ENCODE data around the gene AKAP6. TPM values are rescaled to one million over a fixed set of nuclear protein-coding genes. Genes with fewer than 3 reads are reported as not detected.

AKAP6 gene
- total and polyA plus RNA-seq, 5 donors = 15.8 to 138 (median 115) TPM

GRCh38 chr14:32394038-32394437 lies 64.9 kb downstream of the AKAP6 start:
- WGBS = 84% methylated on average over 1 of the region's 1 CpG

GRCh38 chr14:32396885-32397284 lies 67.8 kb downstream of the AKAP6 start:
- no peaks in the 10 kb centered on the region for H3K9me3 ChIP-seq (ENCODE audit: control insufficient read depth, low read length)
- H3K4me3 ChIP-seq (ENCODE audit: low read length) = no peak overlapping the region
- ATAC-seq = no peak
- no peak overlapping the region for H3K27ac ChIP-seq (ENCODE audit: low read length)
- no peaks in the 10 kb centered on the region for H3K27me3 ChIP-seq (ENCODE audit: control insufficient read depth, insufficient read depth)
- DNase-seq = no peak
- intact Hi-C loops (cut with DNase I) = no loop called here
- no peaks in the 10 kb centered on the region for H3K4me1 ChIP-seq (ENCODE audit: control insufficient read depth, insufficient read depth, low read length)

More at GRCh38 chr14:32394038-32394437, 64.9 kb downstream of the AKAP6 start:
- no peaks in the 10 kb centered on the region for H3K4me1 ChIP-seq (ENCODE audit: control insufficient read depth, insufficient read depth, low read length)
- no peak for ATAC-seq
- no peak overlapping the region for H3K27ac ChIP-seq (ENCODE audit: low read length)
- H3K27me3 ChIP-seq (ENCODE audit: control insufficient read depth, insufficient read depth) = no peaks in the 10 kb centered on the region
- intact Hi-C loops (cut with DNase I) = no loop called here
- no peaks in the 10 kb centered on the region for H3K9me3 ChIP-seq (ENCODE audit: control insufficient read depth, low read length)
- DNase-seq = no peak
- no peak overlapping the region for H3K4me3 ChIP-seq (ENCODE audit: low read length)

- H3K27ac ChIP-seq (ENCODE audit: low read length) = no peak overlapping the region
- no peaks in the 10 kb centered on the region for H3K27me3 ChIP-seq (ENCODE audit: control insufficient read depth, insufficient read depth)
- DNase-seq (no peak), ATAC-seq (no peak)
- H3K9me3 ChIP-seq (ENCODE audit: control insufficient read depth, low read length) = no peaks in the 10 kb centered on the region
- H3K4me3 ChIP-seq (ENCODE audit: low read length) = no peak overlapping the region
- H3K4me1 ChIP-seq (ENCODE audit: control insufficient read depth, insufficient read depth, low read length) = no peaks in the 10 kb centered on the region
- intact Hi-C loops (cut with DNase I) = no loop called here
Measured at GRCh38 chr14:32397861-32398640, 69.0 kb downstream of the AKAP6 start.

GRCh38 chr14:32399920-32400319 lies 70.8 kb downstream of the AKAP6 start:
- H3K4me1 ChIP-seq (ENCODE audit: control insufficient read depth, insufficient read depth, low read length) = no peaks in the 10 kb centered on the region
- ATAC-seq = no peak

GRCh38 chr14:32400480-32400879 lies 71.4 kb downstream of the AKAP6 start:
- Histone ChIP-seq H3K27ac (ENCODE audit: low read length) (no peak overlapping the region), H3K4me1 (ENCODE audit: control insufficient read depth, insufficient read depth, low read length) (no peaks in the 10 kb centered on the region), H3K4me3 (ENCODE audit: low read length) (no peak overlapping the region), H3K27me3 (ENCODE audit: control insufficient read depth, insufficient read depth) (no peaks in the 10 kb centered on the region), H3K9me3 (ENCODE audit: control insufficient read depth, low read length) (no peaks in the 10 kb centered on the region)
- DNase-seq (no peak), ATAC-seq (no peak)
- intact Hi-C loops (cut with DNase I) = no loop called here
- 98% methylated on average over 1 of the region's 1 CpG for WGBS

More at GRCh38 chr14:32399920-32400319, 70.8 kb downstream of the AKAP6 start:
- Histone ChIP-seq H3K9me3 (ENCODE audit: control insufficient read depth, low read length) (no peaks in the 10 kb centered on the region), H3K27me3 (ENCODE audit: control insufficient read depth, insufficient read depth) (no peaks in the 10 kb centered on the region), H3K4me3 (ENCODE audit: low read length) (no peak overlapping the region), H3K27ac (ENCODE audit: low read length) (no peak overlapping the region)
- no peak for DNase-seq
- 78% methylated on average over 1 of the region's 1 CpG for WGBS
- intact Hi-C loops (cut with DNase I) = no loop called here

GRCh38 chr14:32403021-32403420 lies 73.9 kb downstream of the AKAP6 start:
- WGBS = 74% methylated on average over 3 of the region's 3 CpGs
- H3K4me3 ChIP-seq (ENCODE audit: low read length) = no peak overlapping the region
- no peak for ATAC-seq
- H3K27me3 ChIP-seq (ENCODE audit: control insufficient read depth, insufficient read depth) = no peaks in the 10 kb centered on the region
- no peaks in the 10 kb centered on the region for H3K9me3 ChIP-seq (ENCODE audit: control insufficient read depth, low read length)
- intact Hi-C loops (cut with DNase I) = no loop called here
- no peak for DNase-seq
- peaks cover 4% of the 10 kb centered on the region for H3K4me1 ChIP-seq (ENCODE audit: control insufficient read depth, insufficient read depth, low read length)
- H3K27ac ChIP-seq (ENCODE audit: low read length) = no peak overlapping the region

- DNase-seq (no peak), ATAC-seq (no peak)
- no peak overlapping the region for H3K27ac ChIP-seq (ENCODE audit: low read length)
- no peaks in the 10 kb centered on the region for H3K9me3 ChIP-seq (ENCODE audit: control insufficient read depth, low read length)
- H3K4me3 ChIP-seq (ENCODE audit: low read length) = no peak overlapping the region
- intact Hi-C loops (cut with DNase I) = no loop called here
- 91% methylated on average over 2 of the region's 2 CpGs for WGBS
- H3K27me3 ChIP-seq (ENCODE audit: control insufficient read depth, insufficient read depth) = no peaks in the 10 kb centered on the region
- peaks cover 5% of the 10 kb centered on the region for H3K4me1 ChIP-seq (ENCODE audit: control insufficient read depth, insufficient read depth, low read length)
Measured at GRCh38 chr14:32403688-32404087, 74.6 kb downstream of the AKAP6 start.

- DNase-seq = peak in 2 of 3 donors; percentile 34 to 51
- H3K9me3 ChIP-seq (ENCODE audit: control insufficient read depth, low read length) = no peaks in the 10 kb centered on the region
- H3K4me1 ChIP-seq (ENCODE audit: control insufficient read depth, insufficient read depth, low read length) = peaks cover 5% of the 10 kb centered on the region
- intact Hi-C loops (cut with DNase I) = no loop called here
- ATAC-seq = peak; percentile 69 to 80
- no peaks in the 10 kb centered on the region for H3K27me3 ChIP-seq (ENCODE audit: control insufficient read depth, insufficient read depth)
- peak overlapping the region; percentile 72 for H3K27ac ChIP-seq (ENCODE audit: low read length)
- no peak overlapping the region for H3K4me3 ChIP-seq (ENCODE audit: low read length)
Measured at GRCh38 chr14:32404784-32405573, 75.9 kb downstream of the AKAP6 start.

GRCh38 chr14:32405856-32406255 lies 76.8 kb downstream of the AKAP6 start:
- WGBS = 85% methylated on average over 2 of the region's 2 CpGs
- H3K9me3 ChIP-seq (ENCODE audit: control insufficient read depth, low read length) = no peaks in the 10 kb centered on the region
- no peaks in the 10 kb centered on the region for H3K27me3 ChIP-seq (ENCODE audit: control insufficient read depth, insufficient read depth)
- ATAC-seq = no peak
- peaks cover 5% of the 10 kb centered on the region for H3K4me1 ChIP-seq (ENCODE audit: control insufficient read depth, insufficient read depth, low read length)
- intact Hi-C loops (cut with DNase I) = no loop called here
- no peak for DNase-seq
- no peak overlapping the region for H3K27ac ChIP-seq (ENCODE audit: low read length)
- no peak overlapping the region for H3K4me3 ChIP-seq (ENCODE audit: low read length)

- Histone ChIP-seq H3K4me3 (ENCODE audit: low read length) (no peak overlapping the region), H3K4me1 (ENCODE audit: control insufficient read depth, insufficient read depth, low read length) (peaks cover 5% of the 10 kb centered on the region), H3K27ac (ENCODE audit: low read length) (no peak overlapping the region), H3K27me3 (ENCODE audit: control insufficient read depth, insufficient read depth) (no peaks in the 10 kb centered on the region), H3K9me3 (ENCODE audit: control insufficient read depth, low read length) (no peaks in the 10 kb centered on the region)
- peak in 1 of 2 donors; percentile 68 for ATAC-seq
- WGBS = 43% methylated on average over 1 of the region's 1 CpG
- intact Hi-C loops (cut with DNase I) = no loop called here
- DNase-seq = no peak
Measured at GRCh38 chr14:32407130-32407529, 78.0 kb downstream of the AKAP6 start.

- Histone ChIP-seq H3K27me3 (ENCODE audit: control insufficient read depth, insufficient read depth) (no peaks in the 10 kb centered on the region), H3K4me3 (ENCODE audit: low read length) (no peak overlapping the region), H3K9me3 (ENCODE audit: control insufficient read depth, low read length) (no peaks in the 10 kb centered on the region), H3K27ac (ENCODE audit: low read length) (no peak overlapping the region), H3K4me1 (ENCODE audit: control insufficient read depth, insufficient read depth, low read length) (peaks cover 5% of the 10 kb centered on the region)
- ATAC-seq (no peak), DNase-seq (peak; percentile 26 to 64 (median 57))
- intact Hi-C loops (cut with DNase I) = no loop called here
- 61% methylated on average over 3 of the region's 3 CpGs for WGBS
Measured at GRCh38 chr14:32408018-32408417, 78.9 kb downstream of the AKAP6 start.

Measured in right cardiac atrium (tissue), 5 donors.